SK-N-SH (cell line): ENCODE results near the gene TDRD12. TPM values are rescaled to one million over a fixed set of nuclear protein-coding genes. Genes with fewer than 3 reads are reported as not detected.

Experiments used
- CTCF ChIA-PET: fragments of 300-600, 350-600 bp; formaldehyde crosslinking; extraction: SDS; loops from one replicate; lab custom pipeline; 2021; lab: Yijun Ruan, JAX
- POLR2A ChIA-PET: fragments of 350-600 bp; sonication (Branson Sonifier 250); formaldehyde crosslinking; extraction: SDS; loops from one replicate; lab custom pipeline; 2020; ENCODE audit warnings: antibody characterized with exemption, inconsistent platforms; lab: Yijun Ruan, JAX
- DNase-seq: peaks from one replicate; pipeline ENCODE4 v3.0.0; 2012
- H2AFZ ChIP-seq: fragments of 200-600 bp; sonication (generic); 2 replicates; pipeline ENCODE4 v1.8.1; 2016; ENCODE audit warnings: antibody characterized with exemption, mild to moderate bottlenecking, low read depth
- H3F3A ChIP-seq: fragments of 200-600 bp; sonication (generic); replicated peaks from 2 replicates; pipeline ENCODE3; 2016; ENCODE audit warnings: antibody characterized with exemption, mild to moderate bottlenecking; ENCODE audit not compliant: insufficient read depth
- H3K27ac ChIP-seq, 2 experiments: fragments of 200-500 bp in 1 of 2; fragments of 200-600 bp in 1 of 2; sonication (Bioruptor generic) in 1 of 2; sonication (generic), shearing (Covaris generic) in 1 of 2; 2 replicates each; pipeline versions ENCODE4 v1.5.1 to v1.6.1; 2014 to 2016; ENCODE audit warnings: low read depth in 2 of 2, inconsistent platforms in 1 of 2, low read length in 1 of 2, mild to moderate bottlenecking in 1 of 2, mixed read lengths in 1 of 2
- H3K27me3 ChIP-seq: fragments of 200-600 bp; sonication (generic), shearing (Covaris generic); 2 replicates; pipeline ENCODE4 v1.6.1; 2016; ENCODE audit warnings: mixed run types; ENCODE audit not compliant: insufficient read depth
- H3K36me3 ChIP-seq, 2 experiments: fragments of 200-500 bp in 1 of 2; fragments of 200-600 bp in 1 of 2; sonication (Bioruptor generic) in 1 of 2; sonication (generic) in 1 of 2; replicated peaks in 1 of 2; 2 replicates each; pipeline versions ENCODE3 to v1.5.1; 2014 to 2016; ENCODE audit warnings: low read length in 1 of 2, mild to moderate bottlenecking in 1 of 2; ENCODE audit not compliant: insufficient read depth in 2 of 2, control insufficient read depth in 1 of 2
- H3K4me1 ChIP-seq, 2 experiments: fragments of 200-500 bp in 1 of 2; fragments of 200-600 bp in 1 of 2; sonication (Bioruptor generic) in 1 of 2; sonication (generic), shearing (Covaris generic) in 1 of 2; 2 replicates each; pipeline versions ENCODE4 v1.5.1 to v1.6.1; 2014 to 2016; ENCODE audit warnings: low read depth in 1 of 2, low read length in 1 of 2, mixed run types in 1 of 2; ENCODE audit not compliant: insufficient read depth in 2 of 2, control insufficient read depth in 1 of 2
- H3K4me2 ChIP-seq: fragments of 200-600 bp; sonication (generic), shearing (Covaris generic); 2 replicates; pipeline ENCODE4 v1.6.1; 2017; ENCODE audit warnings: mixed run types
- H3K4me3 ChIP-seq, 2 experiments: fragments of 200-500 bp in 1 of 2; fragments of 200-600 bp in 1 of 2; sonication (Bioruptor generic) in 1 of 2; sonication (generic), shearing (Covaris generic) in 1 of 2; 2 replicates each; pipeline versions ENCODE4 v1.5.1 to v1.8.1; 2014 to 2016; ENCODE audit warnings: low read depth in 2 of 2, inconsistent platforms in 1 of 2, low read length in 1 of 2, mild to moderate bottlenecking in 1 of 2, mixed read lengths in 1 of 2, moderate library complexity in 1 of 2
- H3K79me2 ChIP-seq: fragments of 200-600 bp; sonication (generic); 2 replicates; pipeline ENCODE4 v1.8.1; 2017; ENCODE audit warnings: mild to moderate bottlenecking; ENCODE audit not compliant: insufficient read depth
- H3K9ac ChIP-seq: fragments of 200-600 bp; sonication (generic); 2 replicates; pipeline ENCODE4 v1.6.1; 2017; ENCODE audit warnings: mixed run types
- H3K9me2 ChIP-seq: fragments of 200-600 bp; sonication (generic); 2 replicates; pipeline ENCODE4 v1.6.1; 2017; ENCODE audit warnings: mixed run types
- H3K9me3 ChIP-seq: fragments of 200-600 bp; sonication (generic); 2 replicates; pipeline ENCODE4 v1.6.1; 2017; ENCODE audit warnings: mixed run types, mild to moderate bottlenecking, moderate library complexity
- H4K20me1 ChIP-seq: fragments of 200-600 bp; sonication (generic); 2 replicates; pipeline ENCODE4 v1.6.1; 2017; ENCODE audit warnings: mild to moderate bottlenecking, mixed run types; ENCODE audit not compliant: insufficient read depth
- CHD2 ChIP-seq: fragments of 150-350 bp; IDR thresholded peaks from 2 replicates; pipeline ENCODE4 v1.6.1; 2018; ENCODE audit warnings: low read length; ENCODE audit not compliant: partially characterized antibody
- CTCF ChIP-seq: fragments of 200-600 bp; sonication (generic); IDR thresholded peaks from 2 replicates; pipeline ENCODE4 v1.6.1; 2017; ENCODE audit warnings: antibody characterized with exemption, mild to moderate bottlenecking, moderate library complexity
- ELF1 ChIP-seq: IDR thresholded peaks from 2 replicates; pipeline ENCODE4 v1.4.0; 2012
- FOXM1 ChIP-seq: IDR thresholded peaks from 2 replicates; pipeline ENCODE4 v1.4.0; 2012; ENCODE audit warnings: low read depth, mild to moderate bottlenecking
- GABPA ChIP-seq: IDR thresholded peaks from 2 replicates; pipeline ENCODE4 v1.4.0; 2012; ENCODE audit warnings: low read depth, mild to moderate bottlenecking
- JUND ChIP-seq: IDR thresholded peaks from 2 replicates; pipeline ENCODE4 v1.4.0; 2012
- MEF2A ChIP-seq: IDR thresholded peaks from 2 replicates; pipeline ENCODE4 v1.4.0; 2012; ENCODE audit warnings: low read depth, borderline replicate concordance
- NFIC ChIP-seq: IDR thresholded peaks from 2 replicates; pipeline ENCODE4 v1.4.0; 2012; ENCODE audit warnings: borderline replicate concordance
- NRF1 ChIP-seq: IDR thresholded peaks from 2 replicates; pipeline ENCODE4 v1.6.1; 2012; ENCODE audit warnings: low read depth, mild to moderate bottlenecking, low read length
- RCOR1 ChIP-seq: fragments of 150-350 bp; IDR thresholded peaks from 2 replicates; pipeline ENCODE4 v1.6.1; 2017; ENCODE audit warnings: antibody characterized with exemption, low read length
- RFX5 ChIP-seq: IDR thresholded peaks from 2 replicates; pipeline ENCODE4 v1.6.1; 2012; ENCODE audit warnings: mild to moderate bottlenecking, improper control_type of control experiment, low read length
- TAF1 ChIP-seq: IDR thresholded peaks from 2 replicates; pipeline ENCODE4 v1.6.1; 2012; ENCODE audit warnings: low read depth, mild to moderate bottlenecking, low read length, moderate library complexity, borderline replicate concordance
- TCF12 ChIP-seq: IDR thresholded peaks from 2 replicates; pipeline ENCODE4 v1.4.0; 2012
- TEAD4 ChIP-seq: IDR thresholded peaks from 2 replicates; pipeline ENCODE4 v1.4.0; 2012; ENCODE audit warnings: mild to moderate bottlenecking, borderline replicate concordance; ENCODE audit not compliant: insufficient read depth
- ZBTB33 ChIP-seq: IDR thresholded peaks from 2 replicates; pipeline ENCODE4 v1.4.0; 2012; ENCODE audit warnings: low read depth, borderline replicate concordance
- WGBS: methylation state at CpG from one replicate; pipeline ENCODE4 v1.1.6; 2017; ENCODE audit warnings: low lambda C conversion rate; 5-methylcytosine and 5-hydroxymethylcytosine counted together
- polyA plus RNA-seq, 3 experiments: library from polyadenylated mRNA; depleted of rRNA; stranded (reverse); fragments of >200 nt; gene quantifications; 2 replicates each; pipeline ENCODE4 v1.2.3, GENCODE V29; 2012
- TF ChIP-seq, protein P1 (sequence below): fragments of 150-350 bp; IDR thresholded peaks from 2 replicates; pipeline ENCODE4 v1.6.1; 2016; ENCODE audit warnings: mild to moderate bottlenecking, low read depth, low read length
- TF ChIP-seq, protein P2 (sequence below): IDR thresholded peaks from 2 replicates; pipeline ENCODE4; 2012

Gene TDRD12
- polyA plus RNA-seq, 1 of the 3 experiments (the other 2 are of a cell fraction), result 0.05 TPM

DNA sequence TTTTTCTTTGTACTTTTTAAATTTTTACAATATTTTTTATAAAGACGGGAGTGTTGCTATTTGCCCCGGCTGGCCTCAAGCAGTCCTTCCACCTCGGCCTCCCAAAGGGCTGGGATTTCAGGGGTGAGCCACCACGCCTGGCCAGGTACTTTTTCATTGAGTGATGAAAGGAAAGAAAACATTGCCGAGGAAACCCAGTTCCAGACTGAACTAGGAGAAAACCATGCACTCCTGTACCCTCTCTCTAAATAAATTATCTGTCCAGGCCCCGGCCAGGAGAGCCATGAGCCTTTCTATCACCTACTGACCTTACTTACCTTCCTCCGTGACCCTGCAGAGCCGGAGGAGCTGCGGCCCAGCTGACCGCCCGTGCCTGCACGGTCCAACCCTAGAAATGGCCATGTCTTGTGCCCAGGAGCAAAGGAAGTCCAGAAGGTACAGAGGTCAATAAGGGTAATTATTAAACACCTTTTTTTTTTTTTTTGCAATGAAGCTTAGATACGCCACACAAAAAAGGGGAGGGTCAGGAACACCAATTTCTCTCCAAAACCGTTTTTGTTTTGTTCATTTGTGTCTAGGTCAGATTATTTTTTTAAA, 149.9 kb downstream of the TDRD12 start, which contains the start of gene SLC7A9:
TSS of gene SLC7A9 (minus strand) at position 399 of the 597 bp plus-strand sequence. CDS start 1,233 bp downstream, outside the sequence.
- Histone ChIP-seq H3K4me2 (no peak within 1 kb of the TSS), H4K20me1 (no peaks in the 10 kb centered on the region), H3K4me3 (no peak within 1 kb of the TSS), H3K9ac (no peak within 1 kb of the TSS), H3K9me3 (no peaks in the 10 kb centered on the region), H3K79me2 (no peaks in the 10 kb centered on the region), H2AFZ (no peak within 1 kb of the TSS), H3F3A (no peaks in the 10 kb centered on the region), H3K36me3 (no peaks in the 10 kb centered on the region), H3K27me3 (no peaks in the 10 kb centered on the region), H3K27ac (no peak within 1 kb of the TSS), H3K4me1 (peaks cover 0 to 5% of the 10 kb centered on the region in 2 experiments; a peak in 1 of 4 replicates), H3K9me2 (no peaks in the 10 kb centered on the region)
- CTCF ChIA-PET, result no interaction called here
- no peak for DNase-seq
- 75% methylated on average over 14 of the region's 14 CpGs for WGBS
- TF ChIP-seq TAF1 (no peak), NFIC (no peak), ELF1 (no peak), NRF1 (no peak), TCF12 (no peak), CTCF (no peak), FOXM1 (no peak), JUND (no peak), CHD2 (no peak), ZBTB33 (no peak), GABPA (no peak), RCOR1 (no peak), TEAD4 (no peak), MEF2A (no peak), RFX5 (no peak)
- TF ChIP-seq, protein P1, sequence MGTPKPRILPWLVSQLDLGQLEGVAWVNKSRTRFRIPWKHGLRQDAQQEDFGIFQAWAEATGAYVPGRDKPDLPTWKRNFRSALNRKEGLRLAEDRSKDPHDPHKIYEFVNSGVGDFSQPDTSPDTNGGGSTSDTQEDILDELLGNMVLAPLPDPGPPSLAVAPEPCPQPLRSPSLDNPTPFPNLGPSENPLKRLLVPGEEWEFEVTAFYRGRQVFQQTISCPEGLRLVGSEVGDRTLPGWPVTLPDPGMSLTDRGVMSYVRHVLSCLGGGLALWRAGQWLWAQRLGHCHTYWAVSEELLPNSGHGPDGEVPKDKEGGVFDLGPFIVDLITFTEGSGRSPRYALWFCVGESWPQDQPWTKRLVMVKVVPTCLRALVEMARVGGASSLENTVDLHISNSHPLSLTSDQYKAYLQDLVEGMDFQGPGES, result no peak
- TF ChIP-seq, protein P2, sequence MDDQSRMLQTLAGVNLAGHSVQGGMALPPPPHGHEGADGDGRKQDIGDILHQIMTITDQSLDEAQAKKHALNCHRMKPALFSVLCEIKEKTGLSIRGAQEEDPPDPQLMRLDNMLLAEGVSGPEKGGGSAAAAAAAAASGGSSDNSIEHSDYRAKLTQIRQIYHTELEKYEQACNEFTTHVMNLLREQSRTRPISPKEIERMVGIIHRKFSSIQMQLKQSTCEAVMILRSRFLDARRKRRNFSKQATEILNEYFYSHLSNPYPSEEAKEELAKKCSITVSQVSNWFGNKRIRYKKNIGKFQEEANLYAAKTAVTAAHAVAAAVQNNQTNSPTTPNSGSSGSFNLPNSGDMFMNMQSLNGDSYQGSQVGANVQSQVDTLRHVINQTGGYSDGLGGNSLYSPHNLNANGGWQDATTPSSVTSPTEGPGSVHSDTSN, result no peak
- POLR2A ChIA-PET, result no interaction called here
